ENCODE results near the gene SLC31A2.

SLC31A2 gene

GRCh38 chr9:113164536-113165300, 13.9 kb downstream of the SLC31A2 start:
- TF ChIP-seq, protein P1, sequence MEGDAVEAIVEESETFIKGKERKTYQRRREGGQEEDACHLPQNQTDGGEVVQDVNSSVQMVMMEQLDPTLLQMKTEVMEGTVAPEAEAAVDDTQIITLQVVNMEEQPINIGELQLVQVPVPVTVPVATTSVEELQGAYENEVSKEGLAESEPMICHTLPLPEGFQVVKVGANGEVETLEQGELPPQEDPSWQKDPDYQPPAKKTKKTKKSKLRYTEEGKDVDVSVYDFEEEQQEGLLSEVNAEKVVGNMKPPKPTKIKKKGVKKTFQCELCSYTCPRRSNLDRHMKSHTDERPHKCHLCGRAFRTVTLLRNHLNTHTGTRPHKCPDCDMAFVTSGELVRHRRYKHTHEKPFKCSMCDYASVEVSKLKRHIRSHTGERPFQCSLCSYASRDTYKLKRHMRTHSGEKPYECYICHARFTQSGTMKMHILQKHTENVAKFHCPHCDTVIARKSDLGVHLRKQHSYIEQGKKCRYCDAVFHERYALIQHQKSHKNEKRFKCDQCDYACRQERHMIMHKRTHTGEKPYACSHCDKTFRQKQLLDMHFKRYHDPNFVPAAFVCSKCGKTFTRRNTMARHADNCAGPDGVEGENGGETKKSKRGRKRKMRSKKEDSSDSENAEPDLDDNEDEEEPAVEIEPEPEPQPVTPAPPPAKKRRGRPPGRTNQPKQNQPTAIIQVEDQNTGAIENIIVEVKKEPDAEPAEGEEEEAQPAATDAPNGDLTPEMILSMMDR (conservative IDR thresholded peaks at IDR 0.05; ENCODE audit: low read depth, low read length) = no peak
- DNase-seq (ENCODE audit: low read depth) = peak; percentile 61
- H3K4me3 ChIP-seq (ENCODE audit: low read depth, low read length) = no peak overlapping the region

DNA sequence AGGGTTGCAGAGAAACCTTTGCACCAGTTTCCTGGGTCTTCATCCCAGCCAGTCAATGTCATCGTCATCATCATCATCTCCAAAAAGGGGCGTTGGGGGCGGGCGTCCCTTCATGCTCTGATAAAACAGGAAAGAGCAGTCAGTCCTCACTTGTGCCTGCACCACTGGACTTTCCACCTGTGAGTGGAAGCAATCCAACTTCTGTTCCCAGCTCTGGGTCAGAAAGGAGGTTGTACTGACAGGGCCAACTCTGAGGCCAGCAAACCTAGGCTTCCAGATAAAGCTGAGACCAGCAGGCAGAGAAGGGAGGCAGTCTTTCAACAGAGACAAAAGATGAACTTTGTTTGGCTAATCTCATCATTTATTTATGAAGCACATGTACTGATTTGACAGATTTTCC, 15.2 kb downstream of the SLC31A2 start:
- TF ChIP-seq, protein P1 (conservative IDR thresholded peaks at IDR 0.05; ENCODE audit: low read depth, low read length) = no peak
- DNase-seq (ENCODE audit: low read depth) = no peak
- H3K4me3 ChIP-seq (ENCODE audit: low read depth, low read length) = no peak overlapping the region

- TF ChIP-seq, protein P1 (conservative IDR thresholded peaks at IDR 0.05; ENCODE audit: low read depth, low read length) = no peak
- DNase-seq (ENCODE audit: low read depth) = no peak
- no peak overlapping the region for H3K4me3 ChIP-seq (ENCODE audit: low read depth, low read length)
Measured at GRCh38 chr9:113168809-113169208, 18.0 kb downstream of the SLC31A2 start.

DNA sequence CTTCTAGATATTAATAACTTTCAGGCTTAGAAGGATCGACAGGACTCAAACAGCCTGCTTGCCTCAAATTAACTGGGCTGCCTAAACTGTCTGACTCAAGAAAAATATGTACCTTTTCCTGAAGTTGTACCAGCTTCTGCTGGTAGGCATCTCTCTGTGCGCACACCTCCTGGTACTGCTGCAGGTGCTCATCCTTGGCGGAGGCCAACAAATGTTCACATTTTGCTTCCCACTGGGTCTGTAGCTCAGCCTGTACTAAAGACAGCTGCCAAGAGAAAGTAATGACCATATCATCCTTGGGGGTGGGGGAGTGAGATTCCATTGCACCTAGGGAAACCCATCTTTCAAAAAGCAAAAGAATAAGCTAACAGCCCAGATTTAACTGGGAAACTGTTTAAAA, 22.5 kb downstream of the SLC31A2 start:
- TF ChIP-seq, protein P1 (conservative IDR thresholded peaks at IDR 0.05; ENCODE audit: low read depth, low read length) = no peak
- DNase-seq (ENCODE audit: low read depth) = no peak
- no peak overlapping the region for H3K4me3 ChIP-seq (ENCODE audit: low read depth, low read length)

DNA sequence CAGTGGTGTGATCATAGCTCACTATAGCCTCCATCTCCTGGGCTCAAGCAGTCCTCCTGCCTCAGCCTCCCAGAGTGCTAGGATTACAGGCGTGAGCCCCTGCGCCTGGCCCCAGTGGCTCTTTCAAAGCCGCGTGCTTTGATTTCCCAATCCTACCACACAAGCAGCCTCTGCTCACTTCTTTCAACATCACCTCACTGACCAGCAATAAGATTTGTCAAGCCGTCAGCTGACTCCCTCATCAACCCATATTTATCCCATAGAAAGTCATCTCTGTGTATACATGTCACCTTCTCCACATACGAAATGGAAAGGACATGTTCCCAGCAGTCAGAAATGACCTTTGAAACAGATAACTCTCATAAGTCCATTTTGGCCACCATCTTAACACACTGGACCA, 26.0 kb downstream of the SLC31A2 start:
- TF ChIP-seq, protein P1 (conservative IDR thresholded peaks at IDR 0.05; ENCODE audit: low read depth, low read length) = no peak
- H3K4me3 ChIP-seq (ENCODE audit: low read depth, low read length) = no peak overlapping the region
- no peak for DNase-seq (ENCODE audit: low read depth)

DNA sequence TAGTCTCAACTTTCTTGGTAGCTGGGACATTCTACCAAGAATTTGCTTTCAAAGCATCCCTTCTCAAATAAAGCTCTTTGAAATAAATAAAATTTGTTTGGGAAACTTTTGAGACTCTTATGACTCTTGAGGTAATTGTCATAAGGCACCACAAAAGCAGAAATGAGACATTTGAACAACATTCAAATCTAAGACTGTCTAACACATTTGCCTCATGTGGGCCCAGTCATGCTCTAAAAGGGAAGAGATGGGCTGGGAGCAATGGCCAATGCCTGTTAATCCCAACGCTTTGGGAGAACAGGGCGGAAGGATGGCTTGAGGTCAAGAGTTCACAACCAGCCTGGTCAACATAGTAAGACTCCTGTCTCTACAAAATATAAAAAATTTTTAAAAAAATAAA, 26.4 kb downstream of the SLC31A2 start:
- TF ChIP-seq, protein P1 (conservative IDR thresholded peaks at IDR 0.05; ENCODE audit: low read depth, low read length) = no peak
- no peak for DNase-seq (ENCODE audit: low read depth)
- H3K4me3 ChIP-seq (ENCODE audit: low read depth, low read length) = no peak overlapping the region

DNA sequence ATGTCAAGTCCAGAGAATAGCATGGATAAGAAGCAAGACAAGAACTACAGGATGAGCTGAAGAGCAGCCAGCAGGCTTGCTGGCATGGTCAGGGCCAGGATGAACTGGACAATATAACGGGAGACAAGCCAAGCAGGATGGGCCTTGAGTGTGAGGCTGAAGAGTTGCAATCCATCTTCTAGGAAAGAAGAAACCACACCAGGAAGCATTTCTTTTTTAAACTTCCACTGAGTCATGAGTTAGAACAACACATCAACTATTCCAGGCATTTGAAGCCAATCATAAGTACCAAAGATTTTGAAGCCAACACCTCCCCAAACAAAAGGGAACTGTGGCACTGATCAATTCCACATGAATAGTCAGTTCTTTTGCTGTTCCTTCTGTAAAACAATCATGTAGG, 27.3 kb downstream of the SLC31A2 start:
- TF ChIP-seq, protein P1 (conservative IDR thresholded peaks at IDR 0.05; ENCODE audit: low read depth, low read length) = no peak
- H3K4me3 ChIP-seq (ENCODE audit: low read depth, low read length) = no peak overlapping the region
- DNase-seq (ENCODE audit: low read depth) = peak; percentile 39
